Osteocyte (in vitro differentiated cells): ENCODE measurements around the gene SAMD14. TPM values are rescaled to one million over a fixed set of nuclear protein-coding genes. Genes with fewer than 3 reads are reported as not detected.

Experiments used
- DNase-seq: peaks from one replicate; pipeline ENCODE4 v3.0.0; 2021; ENCODE audit warnings: mixed read lengths; ENCODE audit not compliant: unreplicated experiment; ENCODE audit errors: extremely low spot score
- H3K27ac Mint-ChIP-seq: one replicate; pipeline ENCODE4 v1.8.0; 2021; ENCODE audit warnings: mild to moderate bottlenecking, mixed read lengths; ENCODE audit not compliant: unreplicated experiment
- H3K27me3 Mint-ChIP-seq: one replicate; pipeline ENCODE4 v1.8.0; 2021; ENCODE audit warnings: mixed read lengths; ENCODE audit not compliant: unreplicated experiment
- H3K36me3 Mint-ChIP-seq: one replicate; pipeline ENCODE4 v1.8.0; 2021; ENCODE audit warnings: mixed read lengths; ENCODE audit not compliant: unreplicated experiment
- H3K4me1 Mint-ChIP-seq: one replicate; pipeline ENCODE4 v1.8.0; 2021; ENCODE audit warnings: mixed read lengths; ENCODE audit not compliant: unreplicated experiment
- H3K4me3 Mint-ChIP-seq: one replicate; pipeline ENCODE4 v1.8.0; 2021; ENCODE audit warnings: mild to moderate bottlenecking, moderate library complexity, mixed read lengths; ENCODE audit not compliant: unreplicated experiment
- H3K9me3 Mint-ChIP-seq: one replicate; pipeline ENCODE4 v1.8.0; 2021; ENCODE audit warnings: mixed read lengths; ENCODE audit not compliant: unreplicated experiment
- CTCF ChIP-seq: fragments of 200-600 bp; sonication (generic); IDR thresholded peaks from 2 replicates; pipeline ENCODE4 v1.5.0; 2021; ENCODE audit warnings: antibody characterized with exemption, mild to moderate bottlenecking, moderate library complexity
- long read RNA-seq: library from polyadenylated mRNA; unstranded; transcript quantifications from one replicate; pipeline ENCODE4 v2.0.0, GENCODE V29; 2021
- total RNA-seq: library from RNA; stranded (reverse); gene quantifications from 2 replicates; pipeline ENCODE4 v1.2.1, GENCODE V29; 2021

The SAMD14 gene
- total RNA-seq = 36.1 and 36.8 TPM in 2 replicates
- long read RNA-seq, partial matches to known transcripts = 0 of 2 reads
- long read RNA-seq, other reads (novel, unspliced or antisense) = 1 of 2 reads

- Mint-ChIP-seq H3K36me3 (no peaks in the 10 kb centered on the region), H3K4me3 (peak within 1 kb of the TSS; percentile 93), H3K27me3 (no peaks in the 10 kb centered on the region), H3K27ac (peak within 1 kb of the TSS; percentile 94), H3K4me1 (peaks cover 45% of the 10 kb centered on the region), H3K9me3 (no peaks in the 10 kb centered on the region)
- DNase-seq = no peak
- no peak for TF ChIP-seq CTCF
These were observed at the start of gene SAMD14 for GRCh38 chr17:50129728-50130558. TSS of gene SAMD14 (minus strand) at chr17:50130160. CDS start at chr17:50124959, 5,201 bp downstream.

- TF ChIP-seq CTCF = peak; percentile 52
- Mint-ChIP-seq H3K27me3 (no peaks in the 10 kb centered on the region), H3K4me3 (peak overlapping the region; percentile 51), H3K9me3 (no peaks in the 10 kb centered on the region), H3K27ac (peak overlapping the region; percentile 98), H3K36me3 (no peaks in the 10 kb centered on the region), H3K4me1 (peaks cover 91% of the 10 kb centered on the region)
- peak; percentile 99 for DNase-seq
These were observed 48.2 kb upstream of the SAMD14 start for GRCh38 chr17:50177983-50178834.

- H3K4me3 Mint-ChIP-seq = peak overlapping the region; percentile 51
These were observed 47.5 kb upstream of the SAMD14 start for GRCh38 chr17:50177476-50177875.

GRCh38 chr17:50176559-50177357, 46.8 kb upstream of the SAMD14 start:
- Mint-ChIP-seq H3K4me3 (peak overlapping the region; percentile 18), H3K9me3 (no peaks in the 10 kb centered on the region), H3K27me3 (no peaks in the 10 kb centered on the region), H3K27ac (peak overlapping the region; percentile 98), H3K4me1 (peaks cover 94% of the 10 kb centered on the region), H3K36me3 (no peaks in the 10 kb centered on the region)
- peak; percentile 44 for TF ChIP-seq CTCF
- DNase-seq = no peak

More at GRCh38 chr17:50177476-50177875, 47.5 kb upstream of the SAMD14 start:
- H3K9me3 Mint-ChIP-seq = no peaks in the 10 kb centered on the region
- peaks cover 92% of the 10 kb centered on the region for H3K4me1 Mint-ChIP-seq
- DNase-seq = no peak
- H3K27ac Mint-ChIP-seq = peak overlapping the region; percentile 98
- no peak for TF ChIP-seq CTCF
- no peaks in the 10 kb centered on the region for H3K36me3 Mint-ChIP-seq
- no peaks in the 10 kb centered on the region for H3K27me3 Mint-ChIP-seq
